ENCODE measurements around the gene PCID2.
A peak's percentile ranks its signal among the peaks of the same experiment; 100 is the strongest.

The PCID2 gene

GRCh38 chr13:113220141-113220598 lies 11.7 kb upstream of the PCID2 start:
- DNase-seq (ENCODE audit: low spot score), result no peak
- no peak for TF ChIP-seq CTCF (IDR thresholded peaks at IDR 0.05; ENCODE audit: extremely low read depth, insufficient read depth, missing control alignments)
- in situ Hi-C loops (cut with MboI; ENCODE audit: low pct_unique_long_range_greater_than_20kb, low sequenced_read_pairs, unreplicated experiment), result no loop called here

GRCh38 chr13:113219256-113219940 lies 10.9 kb upstream of the PCID2 start:
- in situ Hi-C loops (cut with MboI; ENCODE audit: low pct_unique_long_range_greater_than_20kb, low sequenced_read_pairs, unreplicated experiment), result no loop called here
- no peak for DNase-seq (ENCODE audit: low spot score)
- no peak for TF ChIP-seq CTCF (IDR thresholded peaks at IDR 0.05; ENCODE audit: extremely low read depth, insufficient read depth, missing control alignments)

- DNase-seq (ENCODE audit: low spot score), result no peak
- TF ChIP-seq CTCF (IDR thresholded peaks at IDR 0.05; ENCODE audit: extremely low read depth, insufficient read depth, missing control alignments), result no peak
- in situ Hi-C loops (cut with MboI; ENCODE audit: low pct_unique_long_range_greater_than_20kb, low sequenced_read_pairs, unreplicated experiment), result no loop called here
Observed at GRCh38 chr13:113218586-113218985, 10.1 kb upstream of the PCID2 start.

- no peak for TF ChIP-seq CTCF (IDR thresholded peaks at IDR 0.05; ENCODE audit: extremely low read depth, insufficient read depth, missing control alignments)
- peak; percentile 5 for DNase-seq (ENCODE audit: low spot score)
- in situ Hi-C loops (cut with MboI; ENCODE audit: low pct_unique_long_range_greater_than_20kb, low sequenced_read_pairs, unreplicated experiment), result no loop called here
Observed at GRCh38 chr13:113216254-113217048, 8.0 kb upstream of the PCID2 start.

- DNase-seq (ENCODE audit: low spot score), result no peak
- in situ Hi-C loops (cut with MboI; ENCODE audit: low pct_unique_long_range_greater_than_20kb, low sequenced_read_pairs, unreplicated experiment), result no loop called here
- no peak for TF ChIP-seq CTCF (IDR thresholded peaks at IDR 0.05; ENCODE audit: extremely low read depth, insufficient read depth, missing control alignments)
Observed at GRCh38 chr13:113211774-113212173, 3.3 kb upstream of the PCID2 start.

GRCh38 chr13:113210833-113211232 lies 2.4 kb upstream of the PCID2 start:
- in situ Hi-C loops (cut with MboI; ENCODE audit: low pct_unique_long_range_greater_than_20kb, low sequenced_read_pairs, unreplicated experiment), result no loop called here
- no peak for DNase-seq (ENCODE audit: low spot score)
- no peak for TF ChIP-seq CTCF (IDR thresholded peaks at IDR 0.05; ENCODE audit: extremely low read depth, insufficient read depth, missing control alignments)
